Right renal cortex interstitium (tissue), 3 donors: ENCODE measurements around the gene PAX7. TPM values are rescaled to one million over a fixed set of nuclear protein-coding genes. Genes with fewer than 3 reads are reported as not detected.

Experiments used
- DNase-seq, 3 donors: peaks; one replicate each; pipeline ENCODE4 v3.0.0-alpha.2; 2013; ENCODE audit warnings: low read depth in 3 of 3, low spot score in 2 of 3
- polyA plus RNA-seq, 3 donors: library from polyadenylated mRNA; unstranded; fragments of 120-200 nt; gene quantifications; one replicate each; pipeline ENCODE4 v1.2.1, GENCODE V29; 2013; ENCODE audit not compliant: insufficient read length in 3 of 3

Gene PAX7
- polyA plus RNA-seq, 3 donors: not detected

DNA sequence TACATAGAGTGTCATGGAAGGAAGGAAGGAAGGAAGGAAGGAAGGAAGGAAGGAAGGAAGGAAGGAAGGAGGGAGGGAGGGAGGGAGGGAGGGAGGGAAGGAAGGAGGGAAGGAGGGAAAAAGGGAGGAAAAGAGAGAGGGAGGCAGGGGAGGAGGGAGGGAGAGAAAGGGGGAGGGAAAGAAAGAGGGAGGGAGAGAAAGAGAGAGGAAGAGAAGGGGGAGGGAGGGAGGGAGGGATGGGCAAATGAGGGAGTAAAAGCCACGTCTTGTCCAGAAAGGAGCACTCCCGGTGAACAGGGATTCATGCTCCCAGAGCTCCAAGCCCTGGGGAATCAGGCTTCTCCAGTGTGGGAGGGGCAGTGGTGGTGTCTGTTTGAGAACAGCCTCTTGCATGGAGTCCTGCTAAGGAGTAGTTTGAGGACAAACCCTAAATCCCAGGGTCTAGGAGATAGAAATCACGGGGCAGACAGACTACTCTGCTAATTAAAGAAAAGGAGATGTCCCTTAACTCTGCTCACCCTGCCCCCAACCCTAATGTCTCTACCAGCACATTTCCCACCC lies 157.3 kb downstream of the PAX7 start:
- no peak for DNase-seq

GRCh38 chr1:18789246-18789645 lies 158.6 kb downstream of the PAX7 start:
- DNase-seq: no peak

DNA sequence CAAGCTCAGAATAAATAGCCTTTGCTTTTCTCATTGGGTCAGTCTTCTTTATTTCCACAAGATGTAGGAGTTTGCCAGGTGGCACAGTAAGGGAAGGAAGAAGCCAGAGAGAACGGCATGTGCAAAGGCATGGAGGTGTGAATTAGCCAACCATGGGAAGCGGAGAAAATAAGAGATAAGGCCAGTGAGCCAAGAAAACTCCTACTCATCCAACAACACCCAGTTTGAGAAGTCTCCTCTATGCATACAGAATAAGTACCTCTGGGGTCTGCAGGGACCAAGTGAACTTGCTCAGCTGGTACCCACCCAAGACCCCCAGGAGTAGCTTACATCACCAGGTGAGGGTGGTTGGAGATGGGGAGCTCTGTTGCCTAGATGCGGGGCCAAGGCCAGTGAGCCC lies 162.1 kb downstream of the PAX7 start:
- DNase-seq: no peak

DNA sequence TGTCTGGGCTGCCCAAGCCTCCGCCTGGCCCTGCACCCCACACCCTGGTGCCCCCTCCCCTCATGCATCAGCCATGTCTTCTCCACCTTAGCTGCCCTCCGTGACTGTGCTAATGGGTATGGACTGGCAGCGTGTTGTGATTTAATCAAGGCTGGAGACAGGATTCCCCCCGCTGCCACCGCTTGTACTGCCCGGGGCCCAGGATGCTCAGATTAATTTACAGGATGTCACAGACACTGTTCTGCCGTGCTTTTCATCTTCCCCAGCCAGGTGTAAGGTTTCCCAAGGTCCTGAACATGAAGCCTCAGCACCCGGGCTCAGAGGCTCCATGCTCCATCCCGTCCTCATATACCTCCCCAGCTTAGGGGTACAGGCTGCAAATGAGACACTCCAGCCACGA lies 162.5 kb downstream of the PAX7 start:
- no peak for DNase-seq

DNA sequence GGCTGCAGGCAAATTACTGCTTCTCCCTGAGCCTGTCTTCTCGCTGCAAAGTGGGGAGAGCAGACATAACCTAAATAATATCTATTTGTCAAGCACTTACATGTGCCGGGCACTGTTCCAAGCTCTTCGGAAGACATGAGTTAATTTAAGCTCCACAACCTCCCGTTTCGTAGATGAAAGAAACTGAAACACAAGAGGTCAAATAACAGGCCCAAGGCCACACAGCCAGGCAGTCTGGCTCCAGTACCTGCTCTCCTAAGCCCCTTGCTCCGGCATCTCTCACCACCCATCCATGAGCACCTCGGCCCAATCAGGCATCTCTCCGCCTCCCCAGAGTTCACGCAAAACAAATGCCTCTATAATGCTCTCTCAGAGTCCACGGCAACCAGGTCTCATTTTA lies 163.4 kb downstream of the PAX7 start:
- no peak for DNase-seq

DNA sequence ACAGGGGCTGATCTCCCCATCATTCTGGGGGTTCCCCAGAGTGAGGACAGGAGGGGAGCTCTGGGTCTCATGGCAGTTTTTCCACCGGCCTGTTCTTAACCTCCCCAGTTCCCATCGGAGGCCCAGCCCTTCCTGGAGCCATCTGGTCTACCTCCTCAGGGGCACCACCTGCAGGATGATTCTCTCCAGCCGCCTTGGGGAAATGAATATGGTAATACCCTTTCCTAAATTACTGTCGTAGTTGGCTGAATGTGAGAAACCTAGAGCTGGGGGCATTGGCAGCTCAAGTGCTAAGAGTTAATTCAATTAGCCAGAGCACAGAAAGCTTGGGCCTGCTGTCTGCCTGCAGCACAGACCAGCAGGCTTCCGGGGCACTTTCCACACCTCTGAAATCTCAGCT lies 163.9 kb downstream of the PAX7 start:
- DNase-seq: no peak

GRCh38 chr1:18795002-18795689 lies 164.5 kb downstream of the PAX7 start:
- DNase-seq: no peak

- no peak for DNase-seq
These were observed 166.3 kb downstream of the PAX7 start for GRCh38 chr1:18796950-18797349.

Other genes with a start within 250 kb of the PAX7 start
- gene KLHDC7A, start 149.9 kb upstream of the PAX7 start, polyA plus RNA-seq: 10 to 100 TPM in 2 of 3 donors, 1 to 10 TPM in 1; 9.1 to 13.3 (median 13.2) TPM
- gene TAS1R2, start 228.8 kb downstream of the PAX7 start, polyA plus RNA-seq: not detected